HFFc6 (cell line): ENCODE results near the gene DUS3L. TPM values are rescaled to one million over a fixed set of nuclear protein-coding genes. Genes with fewer than 3 reads are reported as not detected.

Experiments used
- DNase-seq: peaks from one replicate; pipeline ENCODE4 v3.0.0-alpha.2; 2018
- H3K27ac Mint-ChIP-seq: 2 replicates; pipeline ENCODE4 v1.8.0; 2020; ENCODE audit warnings: mild to moderate bottlenecking, mixed read lengths
- H3K27me3 Mint-ChIP-seq: 2 replicates; pipeline ENCODE4 v1.8.0; 2021; ENCODE audit warnings: mild to moderate bottlenecking, moderate library complexity, mixed read lengths; ENCODE audit not compliant: insufficient read depth
- H3K36me3 Mint-ChIP-seq: 2 replicates; pipeline ENCODE4 v1.8.0; 2021; ENCODE audit warnings: low read depth, mixed read lengths
- H3K4me1 Mint-ChIP-seq: 2 replicates; pipeline ENCODE4 v1.8.0; 2020; ENCODE audit warnings: low read depth, mixed read lengths
- H3K4me3 Mint-ChIP-seq: 2 replicates; pipeline ENCODE4 v1.8.0; 2020; ENCODE audit warnings: mild to moderate bottlenecking, moderate library complexity, mixed read lengths
- H3K9me3 Mint-ChIP-seq: 2 replicates; pipeline ENCODE4 v1.8.0; 2020; ENCODE audit warnings: mild to moderate bottlenecking, mixed read lengths
- total RNA-seq, 6 experiments: library from RNA; stranded (reverse); fragmentation: NEBNext Ultra II Directional; extraction: Animal tissue kit (Norgen Biotek cat#: 25700); gene quantifications; 2 replicates in 1 of 6; 3 replicates in 5 of 6; pipeline ENCODE4 v1.2.3, GENCODE V29; 2021
- TF ChIP-seq, protein P1 (sequence below): fragments of 200-600 bp; sonication (generic); IDR thresholded peaks from 2 replicates; pipeline ENCODE4 v1.5.0; 2021; ENCODE audit warnings: antibody characterized with exemption, mild to moderate bottlenecking

Gene DUS3L
- total RNA-seq, 6 experiments from 2014 or later, result 15.6 to 20.5 (median 18.3) TPM

DNA sequence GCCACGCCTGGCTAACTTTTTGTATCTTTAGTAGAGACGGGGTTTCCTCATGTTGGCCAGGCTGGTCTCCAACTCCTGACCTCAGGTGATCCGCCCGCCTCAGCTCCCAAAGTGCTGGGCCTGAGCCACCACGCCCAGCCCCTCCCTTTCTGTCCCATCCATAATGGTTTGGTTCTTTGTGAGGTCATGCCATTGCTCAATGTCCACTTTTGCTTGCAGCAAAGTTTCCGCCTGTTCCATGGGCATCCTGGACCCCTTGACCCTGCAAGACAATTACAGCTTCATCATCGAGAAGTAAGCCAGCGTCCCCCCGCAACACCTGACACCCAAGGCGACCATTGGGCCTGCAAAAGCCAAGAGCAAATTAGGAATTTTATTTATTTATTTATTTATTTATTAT, 23.0 kb downstream of the DUS3L start:
- H3K36me3 Mint-ChIP-seq, result no peaks in the 10 kb centered on the region

DNA sequence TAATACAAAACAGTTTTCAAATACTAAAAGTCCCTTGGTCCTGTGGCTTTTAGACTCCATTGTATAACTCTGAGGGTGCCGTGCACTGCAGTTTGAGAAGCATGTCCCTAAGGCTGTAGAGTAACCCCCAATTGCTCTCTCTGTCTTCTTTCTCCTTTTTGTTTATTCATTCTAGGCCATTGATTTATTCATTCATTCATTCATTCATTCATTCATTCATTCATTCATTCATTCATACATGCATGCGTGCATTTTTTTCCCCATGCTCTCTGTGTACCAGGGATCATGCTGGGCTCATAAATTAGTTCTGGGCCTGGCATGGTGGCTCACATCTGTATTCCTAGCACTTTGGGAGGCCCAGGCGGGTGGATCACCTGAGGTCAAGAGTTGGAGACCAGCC, 25.7 kb downstream of the DUS3L start:
- TF ChIP-seq, protein P1, sequence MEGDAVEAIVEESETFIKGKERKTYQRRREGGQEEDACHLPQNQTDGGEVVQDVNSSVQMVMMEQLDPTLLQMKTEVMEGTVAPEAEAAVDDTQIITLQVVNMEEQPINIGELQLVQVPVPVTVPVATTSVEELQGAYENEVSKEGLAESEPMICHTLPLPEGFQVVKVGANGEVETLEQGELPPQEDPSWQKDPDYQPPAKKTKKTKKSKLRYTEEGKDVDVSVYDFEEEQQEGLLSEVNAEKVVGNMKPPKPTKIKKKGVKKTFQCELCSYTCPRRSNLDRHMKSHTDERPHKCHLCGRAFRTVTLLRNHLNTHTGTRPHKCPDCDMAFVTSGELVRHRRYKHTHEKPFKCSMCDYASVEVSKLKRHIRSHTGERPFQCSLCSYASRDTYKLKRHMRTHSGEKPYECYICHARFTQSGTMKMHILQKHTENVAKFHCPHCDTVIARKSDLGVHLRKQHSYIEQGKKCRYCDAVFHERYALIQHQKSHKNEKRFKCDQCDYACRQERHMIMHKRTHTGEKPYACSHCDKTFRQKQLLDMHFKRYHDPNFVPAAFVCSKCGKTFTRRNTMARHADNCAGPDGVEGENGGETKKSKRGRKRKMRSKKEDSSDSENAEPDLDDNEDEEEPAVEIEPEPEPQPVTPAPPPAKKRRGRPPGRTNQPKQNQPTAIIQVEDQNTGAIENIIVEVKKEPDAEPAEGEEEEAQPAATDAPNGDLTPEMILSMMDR, result no peak
- no peak for DNase-seq
- H3K36me3 Mint-ChIP-seq, result no peaks in the 10 kb centered on the region
- H3K27ac Mint-ChIP-seq, result no peak overlapping the region
- no peaks in the 10 kb centered on the region for H3K9me3 Mint-ChIP-seq
- H3K27me3 Mint-ChIP-seq, result peaks cover 3% of the 10 kb centered on the region; the same call in 1 of the 2 replicates
- no peaks in the 10 kb centered on the region for H3K4me1 Mint-ChIP-seq
- no peak overlapping the region for H3K4me3 Mint-ChIP-seq

More for the DNA sequence above, 23.0 kb downstream of the DUS3L start:
- no peak overlapping the region for H3K27ac Mint-ChIP-seq
- no peak for DNase-seq
- peaks cover 5% of the 10 kb centered on the region; the same call in 1 of the 2 replicates for H3K27me3 Mint-ChIP-seq
- no peaks in the 10 kb centered on the region for H3K4me1 Mint-ChIP-seq
- no peaks in the 10 kb centered on the region for H3K9me3 Mint-ChIP-seq
- TF ChIP-seq, protein P1, result no peak
- H3K4me3 Mint-ChIP-seq, result no peak overlapping the region

DNA sequence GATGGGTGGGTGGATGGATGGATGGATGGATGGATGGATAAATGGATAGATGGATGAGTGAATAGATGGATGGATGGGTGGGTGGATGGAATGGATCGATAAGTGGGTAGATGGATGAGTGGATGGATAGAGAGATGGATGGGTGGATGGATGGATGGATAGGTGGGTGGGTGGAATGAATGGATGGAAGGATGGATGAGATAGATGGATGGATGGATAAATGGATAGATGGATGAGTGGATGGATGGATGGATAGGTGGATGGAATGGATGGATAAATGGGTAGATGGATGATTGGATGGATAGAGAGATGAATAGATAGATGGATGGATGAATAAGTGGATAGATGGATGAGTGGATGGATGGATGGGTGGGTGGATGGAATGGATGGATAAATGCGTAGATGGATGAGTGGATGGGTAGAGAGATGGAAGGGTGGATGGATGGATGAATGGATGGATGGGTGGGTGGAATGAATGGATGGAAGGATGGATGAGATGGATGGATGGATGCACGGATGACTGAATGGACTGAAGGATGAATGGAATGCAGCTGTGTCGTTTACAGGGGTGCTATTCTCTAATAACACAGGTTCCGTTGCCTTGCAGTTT, 28.2 kb downstream of the DUS3L start:
- TF ChIP-seq, protein P1, result no peak
- Mint-ChIP-seq H3K36me3 (no peaks in the 10 kb centered on the region), H3K27ac (no peak overlapping the region)

DNA sequence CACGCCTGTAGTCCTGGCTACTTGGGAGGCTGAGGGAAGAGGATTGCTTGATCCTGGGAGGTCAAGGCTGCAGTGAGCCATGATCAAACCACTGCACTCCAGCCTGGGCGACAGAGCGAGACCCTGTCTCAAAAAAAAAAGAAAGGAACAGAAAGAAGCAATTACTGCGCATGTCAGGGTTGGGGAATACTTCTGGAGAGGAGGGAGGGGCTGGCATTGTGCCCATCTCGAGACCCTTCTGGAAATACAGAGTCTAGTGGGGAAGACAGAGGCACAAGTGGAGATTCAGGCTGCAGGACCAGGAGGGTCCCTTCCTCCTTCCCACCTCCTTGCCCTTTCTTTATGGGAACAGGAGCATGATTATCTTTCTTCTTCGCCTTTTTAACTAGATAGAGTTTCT, 37.2 kb downstream of the DUS3L start:
- Mint-ChIP-seq H3K4me1 (no peaks in the 10 kb centered on the region), H3K27me3 (peaks cover 18% of the 10 kb centered on the region), H3K27ac (no peak overlapping the region), H3K9me3 (no peaks in the 10 kb centered on the region), H3K4me3 (no peak overlapping the region), H3K36me3 (no peaks in the 10 kb centered on the region)
- DNase-seq, result no peak
- TF ChIP-seq, protein P1, result no peak

More for the DNA sequence above, 28.2 kb downstream of the DUS3L start:
- Mint-ChIP-seq H3K27me3 (peaks cover 6% of the 10 kb centered on the region), H3K4me1 (no peaks in the 10 kb centered on the region), H3K9me3 (no peaks in the 10 kb centered on the region), H3K4me3 (no peak overlapping the region)
- DNase-seq, result no peak

DNA sequence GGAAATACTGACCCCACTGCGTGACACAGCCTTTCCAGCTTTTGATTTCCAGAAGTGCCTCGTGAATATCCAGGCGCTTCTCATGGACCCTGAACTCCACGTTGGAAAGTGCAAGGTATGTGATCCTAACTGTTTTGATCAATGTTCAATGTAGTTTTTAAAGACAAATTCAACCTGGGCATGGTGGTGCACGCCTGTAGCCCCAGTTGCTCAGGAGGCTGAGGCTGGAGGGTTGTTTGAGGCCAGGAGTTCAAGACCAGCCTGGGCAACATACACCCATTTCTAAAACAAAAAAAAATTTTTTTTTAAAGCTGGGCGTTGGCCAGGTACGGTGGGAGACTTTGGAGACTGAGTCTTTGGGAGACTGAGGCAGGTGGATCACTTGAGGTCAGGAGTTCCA, 39.3 kb downstream of the DUS3L start:
- Mint-ChIP-seq H3K27ac (no peak overlapping the region), H3K27me3 (peaks cover 17% of the 10 kb centered on the region), H3K4me1 (no peaks in the 10 kb centered on the region), H3K9me3 (no peaks in the 10 kb centered on the region), H3K36me3 (no peaks in the 10 kb centered on the region), H3K4me3 (no peak overlapping the region)
- TF ChIP-seq, protein P1, result no peak
- no peak for DNase-seq
